HepG2 (cell line): ENCODE results near the gene TNFSF12. TPM values are rescaled to one million over a fixed set of nuclear protein-coding genes. Genes with fewer than 3 reads are reported as not detected.

Experiments used
- CEBPG ChIP-seq: IDR thresholded peaks from 2 replicates; pipeline ENCODE4 v1.6.1; 2016
- FOXO1 ChIP-seq: sonication (generic); formaldehyde crosslinking; IDR thresholded peaks from 2 replicates; pipeline ENCODE4 v1.4.0; 2020; ENCODE audit warnings: missing genetic modification reagents
- HIVEP1 ChIP-seq: sonication (generic); formaldehyde crosslinking; IDR thresholded peaks from 2 replicates; pipeline ENCODE4 v1.4.0; 2020; ENCODE audit warnings: mild to moderate bottlenecking, missing genetic modification reagents
- ISX ChIP-seq: sonication (generic); formaldehyde crosslinking; conservative IDR thresholded peaks from 2 replicates; pipeline ENCODE4 v1.5.0; 2020; ENCODE audit warnings: missing genetic modification reagents
- MTERF4 ChIP-seq: sonication (generic); formaldehyde crosslinking; IDR thresholded peaks from 2 replicates; pipeline ENCODE4 v1.8.0; 2023; ENCODE audit warnings: mild to moderate bottlenecking, missing genetic modification reagents
- RARG ChIP-seq: sonication (generic); formaldehyde crosslinking; IDR thresholded peaks from 2 replicates; pipeline ENCODE4 v1.4.0; 2020; ENCODE audit warnings: low read depth, mild to moderate bottlenecking, missing genetic modification reagents
- ZNF30 ChIP-seq: sonication (generic); formaldehyde crosslinking; IDR thresholded peaks from 2 replicates; pipeline ENCODE4 v1.5.0; 2020; ENCODE audit warnings: mild to moderate bottlenecking, missing genetic modification reagents
- ZNF317 ChIP-seq: sonication (generic); formaldehyde crosslinking; IDR thresholded peaks from 2 replicates; pipeline ENCODE4 v1.5.0; 2020; ENCODE audit warnings: mild to moderate bottlenecking, missing genetic modification reagents
- ZNF335 ChIP-seq: sonication (generic); formaldehyde crosslinking; IDR thresholded peaks from 2 replicates; pipeline ENCODE4 v1.4.0; 2020; ENCODE audit warnings: missing genetic modification reagents
- ZNF407 ChIP-seq: sonication (generic); formaldehyde crosslinking; IDR thresholded peaks from one replicate; pipeline ENCODE4 v1.5.1; 2020; ENCODE audit warnings: mild to moderate bottlenecking, missing genetic modification reagents; ENCODE audit errors: not compliant biosample characterization
- ZNF569 ChIP-seq: sonication (generic); formaldehyde crosslinking; IDR thresholded peaks from 2 replicates; pipeline ENCODE4 v1.5.0; 2020; ENCODE audit warnings: mild to moderate bottlenecking, missing genetic modification reagents, moderate library complexity, borderline replicate concordance
- ZNF704 ChIP-seq: sonication (generic); formaldehyde crosslinking; IDR thresholded peaks from 2 replicates; pipeline ENCODE4 v1.8.1; 2023; ENCODE audit warnings: mild to moderate bottlenecking, inconsistent platforms, moderate library complexity, missing genetic modification reagents, borderline replicate concordance
- ZNF792 ChIP-seq: IDR thresholded peaks from 2 replicates; pipeline ENCODE4 v1.6.1; 2016
- ZNF879 ChIP-seq: sonication (generic); formaldehyde crosslinking; IDR thresholded peaks from 2 replicates; pipeline ENCODE4 v1.8.1; 2023; ENCODE audit warnings: missing genetic modification reagents
- polyA plus RNA-seq, 8 experiments: library from polyadenylated mRNA; depleted of rRNA in 3 of 8; stranded (reverse) in 7 of 8; unstranded in 1 of 8; fragments of >200 nt; fragmentation: Illumina TruSeq in 4 of 8; extraction: Trizol in 4 of 8; gene quantifications; 2 replicates each; pipeline versions ENCODE4 v1.2.1 to v1.2.3, GENCODE V29; 2011 to 2016; ENCODE audit warnings: low read depth in 4 of 8, missing spikeins in 1 of 8, mixed read lengths in 1 of 8; ENCODE audit not compliant: insufficient read depth in 1 of 8
- total RNA-seq, 5 experiments: library from RNA; depleted of rRNA; stranded (reverse); fragments of >200 nt; fragmentation: Illumina TruSeq; extraction: Trizol; gene quantifications; 2 replicates each; pipeline ENCODE4 v1.2.3, GENCODE V29; 2016; ENCODE audit warnings: low read depth in 1 of 5
- TF ChIP-seq, protein P1 (sequence below), 2 experiments: fragments of 450-650 bp in 1 of 2; sonication (generic) in 1 of 2; formaldehyde crosslinking; IDR thresholded peaks; 2 replicates each; pipeline versions ENCODE4 v1.5.0 to v1.8.0; 2020 to 2022; ENCODE audit warnings: mild to moderate bottlenecking in 1 of 2, missing genetic modification reagents in 1 of 2
- TF ChIP-seq, protein P2 (sequence below): IDR thresholded peaks from 2 replicates; pipeline ENCODE4 v1.6.1; 2016; ENCODE audit warnings: low read depth

Gene TNFSF12
- total and polyA plus RNA-seq, 2 of the 13 experiments (the other 11 are each of a cell fraction or from before 2014, with no cell fraction given): 0.93 to 7.2 TPM

- no peak for TF ChIP-seq ZNF30
- TF ChIP-seq ZNF879 (CRISPR knock-in tag): 0 out of 2 replicates have a peak, but pooled peaks have one; percentile 47
- TF ChIP-seq, protein P1, sequence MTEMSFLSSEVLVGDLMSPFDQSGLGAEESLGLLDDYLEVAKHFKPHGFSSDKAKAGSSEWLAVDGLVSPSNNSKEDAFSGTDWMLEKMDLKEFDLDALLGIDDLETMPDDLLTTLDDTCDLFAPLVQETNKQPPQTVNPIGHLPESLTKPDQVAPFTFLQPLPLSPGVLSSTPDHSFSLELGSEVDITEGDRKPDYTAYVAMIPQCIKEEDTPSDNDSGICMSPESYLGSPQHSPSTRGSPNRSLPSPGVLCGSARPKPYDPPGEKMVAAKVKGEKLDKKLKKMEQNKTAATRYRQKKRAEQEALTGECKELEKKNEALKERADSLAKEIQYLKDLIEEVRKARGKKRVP (CRISPR knock-in tag; IDR thresholded peaks at IDR 0.05): no peak
- no peak for TF ChIP-seq CEBPG (CRISPR knock-in tag)
- TF ChIP-seq ZNF569: no peak
- peak; percentile 71; the same call in 1 of the 2 replicates for TF ChIP-seq MTERF4
- no peak; the same call in 1 of the 2 replicates for TF ChIP-seq HIVEP1 (CRISPR knock-in tag)
- no peak for TF ChIP-seq ZNF704 (CRISPR knock-in tag)
- TF ChIP-seq FOXO1 (CRISPR knock-in tag): 0 out of 2 replicates have a peak, but pooled peaks have one; percentile 21
- peak; percentile 68; the same call in 1 of the 2 replicates for TF ChIP-seq ZNF335
- no peak for TF ChIP-seq RARG (CRISPR knock-in tag)
- no peak for TF ChIP-seq ZNF407 (CRISPR knock-in tag)
- TF ChIP-seq ISX (CRISPR knock-in tag): peak; percentile 77; the same call in 1 of the 2 replicates
- TF ChIP-seq ZNF792 (CRISPR knock-in tag): peak; percentile 69
- TF ChIP-seq, protein P2, sequence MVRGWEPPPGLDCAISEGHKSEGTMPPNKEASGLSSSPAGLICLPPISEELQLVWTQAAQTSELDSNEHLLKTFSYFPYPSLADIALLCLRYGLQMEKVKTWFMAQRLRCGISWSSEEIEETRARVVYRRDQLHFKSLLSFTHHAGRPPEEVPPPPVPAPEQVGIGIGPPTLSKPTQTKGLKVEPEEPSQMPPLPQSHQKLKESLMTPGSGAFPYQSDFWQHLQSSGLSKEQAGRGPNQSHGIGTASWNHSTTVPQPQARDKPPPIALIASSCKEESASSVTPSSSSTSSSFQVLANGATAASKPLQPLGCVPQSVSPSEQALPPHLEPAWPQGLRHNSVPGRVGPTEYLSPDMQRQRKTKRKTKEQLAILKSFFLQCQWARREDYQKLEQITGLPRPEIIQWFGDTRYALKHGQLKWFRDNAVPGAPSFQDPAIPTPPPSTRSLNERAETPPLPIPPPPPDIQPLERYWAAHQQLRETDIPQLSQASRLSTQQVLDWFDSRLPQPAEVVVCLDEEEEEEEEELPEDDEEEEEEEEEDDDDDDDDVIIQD (CRISPR knock-in tag): no peak
- 0 out of 2 replicates have a peak, but pooled peaks have one; percentile 23 for TF ChIP-seq ZNF317 (CRISPR knock-in tag)
Measured at GRCh38 chr17:7583253-7584109, 34.6 kb downstream of the TNFSF12 start, which contains the start of gene MPDU1 (continued).
